HG02642 (cell line): ENCODE data around the gene NDRG2.

Experiments
- ATAC-seq: cut with Tn5 transposase; IDR thresholded peaks from one replicate; pipeline ENCODE4 v1.9.1; 2021; ENCODE audit warnings: mild to moderate bottlenecking; ENCODE audit not compliant: unreplicated experiment, poor library complexity

The NDRG2 gene

DNA sequence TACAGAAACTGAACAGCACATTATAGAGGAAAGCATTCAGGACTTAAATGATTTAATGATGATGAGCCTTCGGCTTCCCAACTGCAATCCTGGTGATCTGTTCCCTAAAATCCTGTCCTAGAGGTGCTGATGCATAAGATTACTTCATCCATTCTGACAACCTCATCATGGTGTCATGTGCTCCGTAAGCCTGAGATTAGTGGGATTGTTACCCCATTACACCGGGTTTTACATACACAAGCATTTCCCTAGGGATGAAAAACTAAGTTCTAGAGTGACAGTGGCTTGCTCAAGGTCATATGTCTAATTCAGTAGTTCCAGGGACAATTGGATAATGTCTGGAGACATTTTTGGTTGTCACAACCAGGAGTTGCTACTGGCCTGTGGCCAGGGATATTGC lies 12.3 kb upstream of the NDRG2 start:
- ATAC-seq, result no peak

DNA sequence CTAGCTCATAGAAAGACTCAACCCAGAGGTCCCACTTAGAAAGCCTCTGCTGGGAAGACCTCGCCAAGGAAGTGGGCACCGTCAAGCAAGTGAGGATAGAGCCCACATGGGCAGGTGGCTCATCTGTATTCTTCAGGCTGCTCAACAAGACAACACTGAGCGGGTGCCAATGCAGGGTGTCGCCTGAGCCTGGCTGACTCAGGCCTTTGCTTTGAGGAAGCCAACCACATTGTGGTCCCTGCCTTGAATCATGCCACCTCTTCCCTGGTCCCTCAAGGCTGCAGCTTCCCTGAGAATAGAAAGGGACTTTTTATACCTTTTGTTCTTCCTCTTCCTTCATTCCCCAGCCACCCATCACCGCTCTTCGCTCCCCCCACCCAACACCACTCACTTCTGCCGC lies 11.9 kb upstream of the NDRG2 start:
- no peak for ATAC-seq

DNA sequence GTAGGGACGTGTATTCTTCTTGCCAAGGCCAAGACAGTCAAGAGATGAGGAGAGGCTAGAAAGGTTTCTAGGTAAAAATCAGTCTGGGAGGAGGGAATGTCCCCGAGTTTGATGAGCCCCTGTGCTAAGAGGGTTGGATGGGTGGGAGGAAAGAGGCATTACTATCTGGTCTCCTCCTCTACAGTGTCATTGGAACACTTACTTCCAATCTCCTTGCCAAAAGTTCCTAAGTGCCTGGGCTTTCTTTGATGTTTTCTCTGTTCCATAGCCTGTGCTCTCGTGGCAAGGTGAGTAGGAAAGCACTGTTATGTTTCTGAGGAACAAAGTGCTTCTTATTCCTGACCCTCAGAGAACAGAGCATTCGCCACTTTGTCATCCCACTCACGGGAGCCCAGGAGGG lies 9.8 kb upstream of the NDRG2 start, which contains the start of gene RNASE13:
Gene RNASE13 (minus strand): TSS at position 101 of the 400 bp plus-strand sequence. CDS start 519 bp downstream, outside the sequence.
- ATAC-seq, result no peak

DNA sequence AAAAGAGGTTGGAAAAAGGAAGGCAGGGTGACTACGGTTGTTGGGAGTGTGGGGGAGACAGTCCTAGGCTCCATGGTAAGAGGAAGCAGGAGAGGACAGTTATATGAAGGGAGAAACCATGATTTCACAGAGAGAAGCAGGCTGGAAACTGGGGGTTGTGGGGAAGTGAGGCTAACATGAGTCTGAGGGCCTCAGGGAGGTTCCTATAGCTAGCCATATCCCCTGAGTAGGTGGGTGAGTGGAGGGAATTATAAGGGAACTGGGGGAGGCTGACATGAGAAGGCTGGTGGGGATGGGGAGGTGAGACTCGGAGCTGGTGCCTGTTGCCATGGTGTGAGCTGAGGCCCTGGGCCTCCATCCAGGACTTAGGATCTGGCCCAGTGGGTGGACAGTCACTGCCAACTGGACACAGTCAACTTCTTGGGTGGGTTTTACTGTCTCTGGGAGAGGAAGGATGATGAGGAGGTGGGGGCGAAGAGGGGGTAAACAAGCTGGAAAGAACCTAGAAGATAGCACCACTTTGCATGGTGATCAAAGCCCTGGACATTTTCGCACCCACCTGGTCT lies 8.4 kb upstream of the NDRG2 start:
- no peak for ATAC-seq

DNA sequence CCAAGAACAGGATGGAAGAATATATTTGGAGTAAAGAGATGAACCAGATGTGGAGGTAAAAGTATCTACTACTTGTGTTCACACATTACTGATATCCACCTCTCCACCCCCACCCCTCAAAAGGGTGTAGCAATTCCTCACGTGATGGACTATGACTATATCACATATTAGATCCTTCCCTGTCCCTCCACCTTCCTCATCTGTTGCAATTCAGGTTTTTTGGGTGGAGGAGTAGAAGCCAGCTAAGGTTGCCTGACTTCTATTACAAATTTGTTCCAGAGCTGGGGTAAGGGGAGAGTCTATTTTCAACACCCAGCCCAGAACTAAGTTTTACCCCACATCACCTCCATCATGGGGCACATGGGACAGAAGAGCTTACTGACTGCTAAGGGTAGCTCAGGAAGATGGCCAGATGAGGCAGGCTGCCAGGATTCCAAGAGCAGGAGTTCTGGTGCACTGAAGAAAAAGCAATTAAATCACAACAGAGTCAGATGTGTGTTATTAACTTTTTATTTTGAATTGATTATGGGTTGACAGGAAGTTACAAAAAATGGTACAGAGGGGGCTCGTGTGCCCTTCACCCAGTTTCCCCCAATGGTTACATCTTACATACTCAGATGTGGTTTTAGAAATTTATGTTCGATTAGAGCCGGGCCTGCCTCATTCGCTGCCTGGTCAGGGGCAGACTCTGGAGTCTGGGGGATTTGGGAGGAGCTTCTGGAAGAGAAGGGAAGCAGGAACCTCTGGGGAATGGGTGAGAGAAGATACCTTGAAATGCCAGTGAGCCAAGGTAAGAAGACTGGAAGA lies 7.7 kb upstream of the NDRG2 start:
- ATAC-seq, result no peak

DNA sequence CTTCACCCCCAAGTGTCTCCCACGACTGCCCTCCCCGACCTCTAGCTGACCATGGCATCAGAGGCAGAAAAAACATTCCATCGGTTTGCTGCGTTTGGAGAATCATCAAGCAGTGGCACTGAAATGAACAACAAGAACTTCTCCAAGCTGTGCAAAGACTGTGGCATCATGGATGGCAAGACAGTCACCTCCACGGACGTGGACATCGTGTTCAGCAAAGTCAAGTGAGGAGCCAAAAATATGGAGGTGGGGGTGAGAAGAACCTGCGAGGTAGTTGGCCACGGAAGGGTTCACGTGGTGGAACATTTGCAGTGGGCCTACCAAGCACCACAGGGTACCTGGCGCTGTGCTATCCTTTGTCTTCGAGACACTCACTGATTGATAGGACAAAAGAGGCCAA lies 5.7 kb upstream of the NDRG2 start:
- ATAC-seq, result no peak

DNA sequence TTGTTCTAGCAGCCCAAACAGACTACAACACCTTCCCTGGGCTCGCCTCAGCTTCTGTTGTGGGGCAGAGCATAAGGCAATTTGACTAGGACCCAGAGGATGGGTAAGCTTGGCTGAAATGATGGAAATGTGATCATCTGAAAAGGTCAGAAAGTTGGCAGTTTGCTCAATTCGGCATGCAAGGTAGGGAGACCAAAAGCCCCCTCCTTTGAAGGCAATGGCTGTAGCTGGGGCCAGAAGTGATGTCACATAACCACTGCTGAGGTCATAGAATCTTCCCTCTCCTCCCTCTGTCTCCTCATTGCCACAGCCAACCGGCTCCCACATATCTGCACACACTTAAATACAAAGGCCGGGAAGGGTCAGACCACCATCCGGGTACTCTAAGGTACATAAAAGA lies 5.1 kb upstream of the NDRG2 start, which contains the start of gene TPPP2:
Gene TPPP2 (plus strand): TSS at position 301 of the 400 bp plus-strand sequence. CDS start 365 bp downstream, outside the sequence.
- ATAC-seq, result no peak

DNA sequence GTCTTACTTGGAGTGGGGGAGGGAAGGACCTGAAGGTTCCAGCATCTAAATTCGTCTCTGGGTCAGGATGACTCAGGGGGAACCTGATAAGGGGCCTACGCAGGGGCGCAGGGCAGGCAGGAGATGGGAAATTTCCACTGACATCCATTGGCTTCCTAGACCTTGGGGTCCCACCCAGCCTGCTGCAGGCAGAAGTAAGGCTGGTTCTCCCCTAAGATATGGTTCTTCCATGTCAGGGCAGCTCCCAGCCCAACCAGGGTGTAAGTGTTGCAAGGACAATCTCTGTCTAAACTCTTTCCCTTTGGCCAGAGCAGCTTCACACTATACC lies 2.1 kb upstream of the NDRG2 start:
- ATAC-seq, result no peak

DNA sequence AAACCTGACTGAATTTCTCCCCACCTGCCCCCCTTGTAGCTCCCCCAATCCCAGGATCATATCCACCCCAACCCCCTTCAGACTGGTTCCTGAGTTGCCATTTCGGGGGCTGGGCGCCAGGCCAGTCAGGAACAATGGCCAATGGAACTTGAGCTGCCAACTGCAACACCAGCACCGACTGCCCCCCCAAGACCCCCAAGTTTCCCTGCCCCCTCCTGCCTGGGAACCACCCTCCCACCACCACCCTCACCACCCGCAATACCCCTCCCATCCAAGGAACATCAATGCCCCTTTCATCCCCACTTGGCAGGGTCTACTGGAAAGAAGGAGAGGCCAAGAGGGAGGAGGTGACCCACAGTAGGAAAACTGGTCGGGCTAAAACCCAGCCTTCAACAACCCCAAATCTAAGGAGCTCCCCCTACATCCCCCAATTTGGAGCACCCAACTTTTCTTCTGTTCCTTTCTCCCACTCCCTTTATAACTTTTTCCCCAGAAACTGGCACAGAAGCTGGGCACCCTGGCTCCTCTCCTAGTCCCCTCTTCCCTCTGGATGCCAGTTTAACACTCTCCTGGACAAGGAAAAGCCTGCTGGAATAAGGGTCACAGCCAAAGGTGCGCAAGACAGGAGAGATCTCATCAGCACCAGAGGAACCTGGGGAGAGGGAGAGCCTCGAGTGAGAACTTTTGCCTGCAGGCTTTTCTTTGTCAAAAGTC lies 1.6 kb upstream of the NDRG2 start:
- no peak for ATAC-seq

DNA sequence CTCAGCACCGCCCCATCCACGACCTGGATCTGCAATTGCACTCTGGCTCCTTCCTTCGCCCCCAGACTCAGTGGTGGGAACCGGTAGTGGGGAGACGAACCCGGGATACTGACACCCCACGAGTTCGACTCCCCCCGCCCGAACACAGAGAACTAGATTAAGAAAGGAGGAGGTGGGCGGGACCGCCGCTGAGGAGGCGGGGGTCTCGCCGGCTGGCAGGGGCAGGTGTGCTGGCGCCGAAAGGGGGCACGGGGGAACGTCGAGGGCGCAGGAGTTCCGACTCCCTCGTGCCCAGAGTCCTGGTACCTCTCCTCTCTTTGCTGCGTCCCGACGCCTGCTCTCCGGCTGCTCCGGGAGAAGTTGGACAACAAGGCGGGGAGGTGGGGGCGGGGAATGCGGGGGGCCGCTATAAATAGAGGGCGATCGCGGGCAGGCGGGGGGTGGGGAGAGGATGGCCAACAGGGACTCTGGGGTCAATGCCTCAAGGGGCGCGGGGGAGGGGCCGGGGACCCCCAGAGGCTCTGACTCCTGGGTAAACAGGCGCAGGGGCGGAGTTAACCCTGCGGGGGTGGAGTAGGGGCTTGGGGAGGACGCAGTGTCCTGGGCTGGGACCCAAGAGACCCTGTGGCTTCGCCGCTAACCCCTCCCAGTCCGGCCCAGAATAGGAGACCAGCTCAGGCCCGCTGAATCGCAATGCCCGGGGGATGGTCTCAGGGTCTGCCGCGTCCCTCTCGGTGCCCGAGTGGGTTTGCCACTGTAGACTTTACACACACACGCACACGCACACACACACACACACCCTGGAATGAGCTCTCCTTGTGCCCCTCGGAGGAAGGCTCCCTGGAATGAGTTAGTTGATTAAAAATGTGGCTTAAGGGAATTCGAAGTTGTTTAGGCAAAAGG lies 761 bp upstream of the NDRG2 start:
- no peak for ATAC-seq

DNA sequence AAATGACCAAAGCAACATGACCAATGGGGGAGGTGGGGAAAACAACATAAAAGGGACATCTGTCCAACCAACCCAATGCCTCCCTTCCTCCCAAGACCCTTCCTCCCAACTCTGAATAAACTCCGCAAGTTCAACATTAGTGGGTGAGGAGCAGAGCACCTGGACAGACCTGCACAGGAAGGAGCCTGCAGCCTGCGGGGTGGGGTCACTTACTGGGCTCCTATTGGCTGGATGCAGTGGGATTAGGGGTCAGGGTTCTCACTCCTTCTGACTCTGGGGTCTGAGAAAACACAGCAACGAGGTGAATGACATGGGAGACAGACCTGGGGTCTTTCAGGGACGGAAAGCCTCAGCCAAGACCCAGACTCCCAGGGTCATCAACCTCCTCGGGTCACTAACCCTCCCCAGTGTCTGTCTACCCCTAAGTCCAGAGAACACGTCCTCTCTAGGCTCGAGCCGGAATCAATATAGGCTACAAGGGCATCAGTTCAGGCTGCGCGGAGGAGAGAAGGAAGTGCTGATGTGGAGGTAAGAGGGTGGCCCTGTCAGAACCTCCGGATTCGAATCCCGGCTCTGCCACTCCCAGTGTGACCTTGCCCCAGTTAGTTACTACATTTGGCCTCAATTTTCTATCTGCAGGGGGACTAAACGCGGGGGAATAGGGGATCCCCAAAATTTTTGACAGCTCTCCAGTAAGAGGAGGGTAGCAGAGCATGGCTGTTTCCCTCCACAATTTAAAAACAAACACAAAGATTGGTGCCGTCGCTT lies 860 bp downstream of the NDRG2 start:
- no peak for ATAC-seq

DNA sequence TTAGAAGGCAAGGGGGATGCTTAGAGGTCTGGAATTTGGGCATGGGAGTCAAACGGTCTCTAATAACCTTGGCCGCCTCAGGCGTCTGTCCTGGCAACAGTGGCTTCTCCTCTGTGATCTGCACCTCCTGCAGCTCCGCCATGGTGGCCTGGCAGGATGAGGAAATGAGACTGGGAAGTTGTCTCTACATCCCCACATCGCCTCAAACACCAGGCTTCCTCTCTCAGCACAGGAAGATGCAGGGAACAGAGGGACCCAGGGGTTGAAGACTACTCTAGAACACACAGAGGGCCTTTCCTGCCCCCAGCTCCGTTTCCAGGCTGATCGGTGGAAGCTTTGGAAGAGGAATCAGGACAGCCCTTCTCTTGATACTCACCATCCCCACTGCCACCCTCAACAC lies 1.7 kb downstream of the NDRG2 start:
- no peak for ATAC-seq

DNA sequence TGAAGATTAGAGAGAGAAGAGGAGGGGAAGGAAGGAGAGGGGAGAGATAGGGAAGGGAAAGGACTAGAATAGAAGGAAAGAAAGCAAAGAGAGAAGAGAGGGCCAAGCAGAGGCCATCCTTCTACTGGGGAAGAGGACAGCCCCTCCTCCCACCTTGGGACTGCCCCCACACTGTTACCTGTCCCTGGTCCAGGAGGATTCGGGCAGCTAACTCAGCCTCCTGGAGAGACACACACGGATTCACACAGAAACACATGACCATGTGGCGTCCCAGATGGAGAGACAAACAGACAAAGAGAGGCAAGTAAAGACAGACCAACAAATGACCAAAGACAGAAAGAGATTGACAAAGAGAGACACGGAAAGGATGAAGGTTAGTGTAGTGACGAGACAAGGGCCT lies 2.2 kb downstream of the NDRG2 start:
- no peak for ATAC-seq

DNA sequence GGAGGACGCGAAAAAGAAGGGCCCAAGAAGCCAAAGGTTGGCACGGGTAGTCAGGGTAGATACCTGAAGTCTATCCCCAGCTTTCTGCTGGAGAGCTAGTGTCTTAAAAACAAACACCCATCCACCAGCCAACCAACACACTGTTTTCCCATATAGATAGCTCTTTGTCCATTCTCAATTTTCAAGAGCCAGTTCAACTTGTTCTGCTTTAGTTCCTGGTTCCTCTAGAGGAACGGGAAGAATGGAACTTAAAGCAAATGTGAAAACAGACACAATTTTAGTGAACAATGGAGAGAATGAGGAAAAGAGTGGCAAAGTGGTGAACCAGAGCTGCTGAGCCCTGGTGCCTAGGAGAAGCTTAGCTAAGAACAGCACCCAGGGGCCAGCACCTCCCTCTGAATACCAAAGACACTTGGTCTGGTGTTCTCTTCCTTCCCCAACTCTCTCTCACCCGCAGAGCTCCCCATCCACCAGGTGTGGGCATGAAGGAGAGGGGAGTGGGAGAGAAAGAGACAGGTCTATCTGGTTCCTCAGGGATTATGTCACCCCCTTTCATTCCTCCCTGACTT lies 3.8 kb downstream of the NDRG2 start:
- no peak for ATAC-seq

DNA sequence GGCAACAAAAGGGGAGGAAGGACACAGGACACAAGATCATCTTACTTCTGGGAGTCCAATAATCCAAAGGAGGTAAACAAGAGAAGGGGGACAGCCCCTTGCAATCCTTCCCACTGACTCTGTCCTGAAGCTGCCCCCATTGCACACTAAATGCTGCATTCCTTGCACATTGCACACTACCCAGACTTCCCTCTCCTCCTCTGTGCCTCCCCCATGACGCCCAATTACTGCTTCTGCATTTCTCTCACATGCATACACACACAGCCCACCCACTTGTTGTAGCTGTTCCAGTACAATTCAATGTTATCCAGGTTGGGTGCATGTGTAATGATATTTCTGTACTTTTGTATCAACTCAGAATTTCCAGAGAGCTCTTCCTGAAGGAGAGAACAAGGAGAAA lies 5.5 kb downstream of the NDRG2 start:
- no peak for ATAC-seq

DNA sequence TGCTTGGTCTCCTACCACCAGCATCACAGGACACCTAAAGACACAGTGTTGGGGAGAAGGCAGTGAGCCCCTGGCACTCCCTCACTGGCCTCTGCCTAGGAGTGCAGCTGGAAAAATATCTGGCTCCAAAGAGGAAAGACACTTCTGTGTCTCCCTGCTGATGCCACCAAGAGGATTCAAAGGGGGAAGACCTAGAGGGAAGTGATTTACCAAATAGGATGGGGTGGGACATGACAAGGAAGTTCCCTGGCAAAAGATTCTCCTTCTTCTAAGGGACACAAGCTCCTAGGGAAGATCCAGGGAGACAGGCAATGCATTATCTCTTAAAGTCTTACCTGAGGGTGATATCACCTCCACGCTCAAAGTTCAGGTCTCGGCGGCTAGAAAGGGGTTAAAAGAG lies 6.1 kb downstream of the NDRG2 start:
- no peak for ATAC-seq

DNA sequence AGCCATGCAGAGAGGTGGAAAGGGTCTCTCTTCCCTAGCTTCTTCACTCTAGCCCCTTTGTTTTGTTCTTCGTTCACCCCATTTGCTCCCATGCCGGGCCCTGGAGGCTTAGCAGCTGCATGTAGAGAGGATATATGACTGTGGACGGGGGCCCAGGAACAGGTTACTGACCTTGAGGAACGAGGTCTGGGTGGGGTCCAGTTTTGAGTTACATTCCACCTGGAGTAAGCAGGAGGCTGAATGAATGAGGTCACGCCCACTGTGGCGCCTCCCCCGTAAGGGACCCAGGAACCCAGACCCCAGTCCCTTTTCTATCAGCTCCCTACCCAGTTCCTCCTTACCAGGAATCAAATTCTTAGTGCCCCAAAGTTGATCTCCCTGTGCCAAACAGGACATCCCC lies 6.6 kb downstream of the NDRG2 start:
- no peak for ATAC-seq

DNA sequence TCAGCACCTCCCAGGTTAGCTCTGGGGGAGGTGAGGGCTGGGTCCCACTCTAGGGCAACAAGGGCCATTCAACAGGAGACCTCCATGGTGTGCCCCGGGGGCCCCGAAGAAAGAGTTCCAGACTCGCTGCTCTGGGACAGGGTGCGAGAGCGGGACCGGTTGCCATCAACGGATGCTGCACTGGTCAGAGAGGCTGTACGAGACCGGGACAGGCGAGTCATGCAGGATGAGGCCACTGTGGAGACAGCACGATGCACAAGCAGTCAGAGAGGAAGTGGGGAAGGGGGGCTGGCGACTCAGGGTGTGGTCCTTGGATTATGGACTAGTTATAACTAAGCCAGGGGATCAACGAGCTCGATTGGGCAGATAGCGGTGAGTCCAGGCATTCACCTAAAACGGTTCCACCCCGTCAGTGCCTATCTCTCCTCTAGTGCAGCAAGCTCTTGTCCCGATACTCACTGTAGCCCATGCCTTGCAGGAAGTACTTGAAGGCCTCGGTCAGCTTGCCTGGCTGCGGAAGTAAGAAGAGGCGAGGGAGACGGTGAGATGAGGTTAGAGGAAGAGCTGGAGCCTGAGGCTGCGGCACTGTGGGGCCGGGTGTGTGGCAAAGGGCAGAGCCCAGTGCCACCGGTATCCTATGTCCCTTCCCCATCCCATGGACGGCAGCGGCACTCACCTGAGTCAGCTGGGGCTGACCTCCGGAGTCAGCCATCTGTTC lies 7.2 kb downstream of the NDRG2 start:
- no peak for ATAC-seq
